GM13976 (cell line): Measurements from ENCODE around the gene RBM42.

Source experiments
- DNase-seq: peaks from one replicate; pipeline ENCODE4 v3.0.0; 2012; ENCODE audit warnings: low spot score
- in situ Hi-C: fragments of 300-500 bp; cut with MboI; formaldehyde crosslinking; loops from one replicate; pipeline ENCODE4 v1.12.0; 2022; ENCODE audit warnings: low sequenced_read_pairs, mixed read lengths, inconsistent platforms; ENCODE audit not compliant: unreplicated experiment
- TF ChIP-seq, protein P1 (sequence below): IDR thresholded peaks from 2 replicates; pipeline ENCODE4 v1.5.1; 2012; ENCODE audit warnings: borderline replicate concordance, mild to moderate bottlenecking; ENCODE audit not compliant: insufficient read depth; ENCODE audit errors: extremely low read depth, missing control alignments, control extremely low read depth

Gene RBM42

DNA sequence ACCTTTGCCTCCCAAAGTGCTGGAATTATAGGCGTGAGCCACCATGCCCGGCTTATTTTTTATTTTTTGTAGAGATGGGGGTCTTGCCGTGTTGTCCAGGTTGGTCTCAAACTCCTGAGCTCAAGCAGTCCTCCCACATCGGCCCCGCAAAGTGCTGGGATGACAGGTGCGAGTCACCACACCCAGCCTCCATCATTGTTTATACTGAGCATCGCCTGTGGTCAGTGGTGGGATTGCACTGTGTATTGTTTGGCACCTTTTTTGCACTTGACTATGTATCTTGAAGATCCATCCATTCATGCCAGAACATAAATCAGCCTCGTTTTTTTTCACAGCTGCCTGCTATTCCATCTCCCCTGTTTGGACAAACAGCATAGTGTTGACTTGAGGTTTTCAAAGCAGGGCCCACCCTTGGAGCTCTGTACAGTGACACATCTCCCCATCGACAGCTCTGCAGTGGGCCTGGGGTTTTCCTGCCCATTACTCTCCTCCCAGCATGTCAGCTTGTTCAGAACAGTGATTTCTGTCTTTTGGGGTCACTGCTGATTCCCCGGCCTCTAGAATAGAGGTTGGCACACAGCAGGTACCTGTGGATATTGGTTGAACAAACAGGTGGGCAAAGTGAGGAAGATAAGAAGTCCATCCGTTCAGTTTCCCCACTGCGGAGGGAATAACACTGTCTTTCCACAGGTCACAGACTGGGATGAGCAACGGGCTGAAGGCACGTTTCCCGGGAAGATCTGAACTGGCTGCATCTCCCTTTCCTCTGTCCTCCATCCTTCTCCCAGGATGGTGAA, 29.3 kb downstream of the RBM42 start:
- TF ChIP-seq, protein P1, sequence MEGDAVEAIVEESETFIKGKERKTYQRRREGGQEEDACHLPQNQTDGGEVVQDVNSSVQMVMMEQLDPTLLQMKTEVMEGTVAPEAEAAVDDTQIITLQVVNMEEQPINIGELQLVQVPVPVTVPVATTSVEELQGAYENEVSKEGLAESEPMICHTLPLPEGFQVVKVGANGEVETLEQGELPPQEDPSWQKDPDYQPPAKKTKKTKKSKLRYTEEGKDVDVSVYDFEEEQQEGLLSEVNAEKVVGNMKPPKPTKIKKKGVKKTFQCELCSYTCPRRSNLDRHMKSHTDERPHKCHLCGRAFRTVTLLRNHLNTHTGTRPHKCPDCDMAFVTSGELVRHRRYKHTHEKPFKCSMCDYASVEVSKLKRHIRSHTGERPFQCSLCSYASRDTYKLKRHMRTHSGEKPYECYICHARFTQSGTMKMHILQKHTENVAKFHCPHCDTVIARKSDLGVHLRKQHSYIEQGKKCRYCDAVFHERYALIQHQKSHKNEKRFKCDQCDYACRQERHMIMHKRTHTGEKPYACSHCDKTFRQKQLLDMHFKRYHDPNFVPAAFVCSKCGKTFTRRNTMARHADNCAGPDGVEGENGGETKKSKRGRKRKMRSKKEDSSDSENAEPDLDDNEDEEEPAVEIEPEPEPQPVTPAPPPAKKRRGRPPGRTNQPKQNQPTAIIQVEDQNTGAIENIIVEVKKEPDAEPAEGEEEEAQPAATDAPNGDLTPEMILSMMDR = no peak
- in situ Hi-C loops = no loop called here
- no peak for DNase-seq

- TF ChIP-seq, protein P1 = no peak
- in situ Hi-C loops = no loop called here
- no peak for DNase-seq
These were observed 33.1 kb downstream of the RBM42 start for GRCh38 chr19:35661995-35662340.

DNA sequence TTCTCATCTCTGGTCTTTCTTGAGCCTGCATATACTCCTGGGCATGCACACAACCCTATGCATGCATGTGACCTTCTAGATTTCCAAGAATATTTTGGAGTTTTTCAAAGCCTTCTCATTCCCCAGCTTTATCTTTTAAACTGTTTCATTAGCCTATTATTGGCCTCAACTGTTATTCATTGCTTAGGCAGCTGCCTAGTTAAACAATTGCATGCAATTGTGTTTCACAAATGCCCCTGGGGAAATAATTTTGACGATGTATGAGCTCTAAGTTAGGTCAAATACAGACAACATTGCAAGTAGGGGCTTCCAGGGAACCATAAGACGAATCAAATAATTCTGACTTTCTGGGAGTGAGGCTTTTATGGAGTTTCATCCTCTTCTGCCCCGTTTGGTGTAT, 35.1 kb downstream of the RBM42 start:
- TF ChIP-seq, protein P1 = no peak
- in situ Hi-C loops = no loop called here
- DNase-seq = no peak

- DNase-seq = no peak
- TF ChIP-seq, protein P1 = no peak
- in situ Hi-C loops = no loop called here
These were observed 36.3 kb downstream of the RBM42 start for GRCh38 chr19:35665157-35665556.

DNA sequence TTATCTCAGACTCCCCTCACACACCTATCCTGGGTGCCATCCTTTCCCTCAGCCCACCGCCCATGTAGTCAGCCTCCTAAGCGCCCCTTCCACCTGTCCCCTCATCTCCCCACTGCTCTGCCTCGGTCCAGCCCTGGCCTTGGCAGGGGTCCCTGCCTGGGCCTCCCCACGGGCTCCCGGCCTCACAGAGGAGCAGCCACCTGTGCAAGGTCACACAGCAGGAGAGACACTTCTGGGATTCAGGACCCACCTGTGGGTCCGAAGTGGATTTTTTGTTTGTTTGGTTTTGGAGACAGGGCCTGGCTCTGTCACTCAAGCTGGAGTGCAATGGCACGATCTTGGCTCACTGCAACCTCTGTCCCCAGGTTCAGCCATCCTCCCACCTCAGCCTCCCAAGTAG, 36.8 kb downstream of the RBM42 start:
- no peak for DNase-seq
- in situ Hi-C loops = no loop called here
- TF ChIP-seq, protein P1 = no peak

- no peak for DNase-seq
- in situ Hi-C loops = no loop called here
- TF ChIP-seq, protein P1 = no peak
These were observed 37.5 kb downstream of the RBM42 start, which contains the start of gene UPK1A for GRCh38 chr19:35666251-35666913. Gene UPK1A (plus strand): TSS chr19:35666517. CDS start chr19:35666813, 296 bp downstream.
